Germinal center (tissue), 1 donor: ENCODE results near the gene CACNG4.

Experiments used
- DNase-seq: peaks from one replicate; pipeline ENCODE4 v3.0.0; 2012; ENCODE audit warnings: mixed read lengths, low spot score

Gene CACNG4

DNA sequence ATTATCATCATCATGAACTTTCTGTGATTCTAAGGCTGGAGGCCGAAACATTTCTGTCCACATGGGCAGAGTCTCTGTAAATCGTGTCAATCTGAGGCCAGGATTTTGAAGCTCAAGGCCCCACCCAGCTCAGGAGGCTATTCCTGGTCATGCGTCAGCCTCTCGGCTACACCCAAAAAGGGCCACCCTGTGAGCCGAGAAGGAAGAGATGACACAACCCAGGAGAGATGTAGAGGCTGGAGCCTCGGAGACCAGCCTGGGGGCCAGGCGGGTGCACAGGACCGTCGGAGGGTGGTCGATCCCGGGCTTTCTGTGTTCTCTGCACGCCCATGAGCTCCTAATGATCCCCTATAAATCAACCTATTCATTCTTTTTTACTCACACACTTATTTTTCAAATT lies 78.8 kb downstream of the CACNG4 start:
- no peak for DNase-seq

DNA sequence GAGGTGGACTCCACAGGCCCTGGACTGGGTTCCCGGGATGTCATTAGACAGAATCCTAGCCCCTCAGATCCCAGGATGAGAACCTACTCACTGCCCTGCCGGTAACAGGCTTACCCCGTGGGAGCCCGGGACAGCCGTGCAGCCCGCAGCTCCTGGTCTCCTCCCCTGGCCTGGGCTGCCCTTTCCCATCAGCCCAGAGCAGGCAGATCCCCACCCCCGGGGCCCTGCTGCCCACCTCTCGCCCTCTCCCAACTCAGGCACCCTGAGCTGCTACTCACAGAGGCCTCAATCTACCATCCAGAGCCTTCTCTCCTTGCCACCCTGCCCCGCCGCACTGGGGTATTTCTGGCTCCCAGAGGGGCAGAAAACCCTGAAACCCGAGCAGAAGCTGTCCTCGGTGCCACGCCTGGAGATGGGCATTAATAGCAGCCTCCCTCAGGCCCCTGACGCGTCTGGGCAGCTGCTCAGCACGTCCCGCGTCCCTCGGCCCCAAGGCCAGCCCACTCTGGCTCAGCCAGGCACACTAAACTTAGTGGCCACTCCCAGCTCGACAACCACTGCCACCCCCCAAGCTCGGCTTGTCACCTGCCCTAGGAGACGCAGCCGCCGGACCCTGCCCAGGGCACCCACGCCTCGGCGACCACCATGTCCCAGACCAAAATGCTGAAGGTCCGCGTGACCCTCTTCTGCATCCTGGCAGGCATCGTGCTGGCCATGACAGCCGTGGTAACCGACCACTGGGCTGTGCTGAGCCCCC lies 79.7 kb downstream of the CACNG4 start, which contains the start of gene CACNG1:
Gene CACNG1 (plus strand): TSS at position 539 of the 757 bp plus-strand sequence. CDS start 107 bp downstream, at position 646.
- DNase-seq, result no peak

DNA sequence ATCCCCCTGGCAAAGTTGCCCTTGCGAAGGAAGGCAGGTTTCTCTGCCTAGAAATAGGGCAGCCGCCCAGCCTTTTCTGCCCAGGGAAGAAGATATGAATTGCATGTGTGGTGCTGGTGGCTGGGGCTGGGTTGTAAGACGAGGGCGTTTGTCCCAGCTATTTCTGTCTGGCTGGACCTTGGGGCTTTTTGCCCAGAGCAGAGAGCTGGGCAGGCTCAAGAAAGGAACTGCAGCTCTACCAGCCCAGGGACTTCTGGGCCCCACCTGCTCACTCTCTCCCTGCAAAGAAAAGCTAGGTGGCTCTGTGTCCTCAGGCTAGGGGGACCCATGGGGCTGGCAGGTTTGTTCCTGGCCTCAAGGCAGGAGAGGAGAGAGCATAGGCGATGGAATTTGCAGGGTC lies 80.4 kb downstream of the CACNG4 start:
- no peak for DNase-seq

DNA sequence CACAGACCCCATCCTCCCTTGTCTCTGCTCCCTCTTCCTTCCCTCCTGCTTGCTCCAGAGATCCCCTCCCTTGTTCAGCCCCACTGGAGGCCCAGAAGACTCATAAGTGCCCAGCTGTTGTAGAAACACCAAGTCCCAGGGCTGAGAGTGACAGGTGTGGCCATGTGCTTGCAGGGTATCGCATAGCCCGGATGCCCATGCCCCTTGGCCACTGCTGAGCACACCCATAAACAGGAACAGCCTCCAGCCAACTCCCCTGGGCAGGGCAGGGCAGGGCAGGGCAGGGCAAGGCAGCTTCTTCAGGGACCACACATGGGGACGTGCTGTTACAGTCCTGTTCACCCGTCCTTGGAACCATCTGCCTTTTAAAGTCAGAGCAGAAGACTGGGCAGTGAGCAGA lies 81.9 kb downstream of the CACNG4 start:
- no peak for DNase-seq

DNA sequence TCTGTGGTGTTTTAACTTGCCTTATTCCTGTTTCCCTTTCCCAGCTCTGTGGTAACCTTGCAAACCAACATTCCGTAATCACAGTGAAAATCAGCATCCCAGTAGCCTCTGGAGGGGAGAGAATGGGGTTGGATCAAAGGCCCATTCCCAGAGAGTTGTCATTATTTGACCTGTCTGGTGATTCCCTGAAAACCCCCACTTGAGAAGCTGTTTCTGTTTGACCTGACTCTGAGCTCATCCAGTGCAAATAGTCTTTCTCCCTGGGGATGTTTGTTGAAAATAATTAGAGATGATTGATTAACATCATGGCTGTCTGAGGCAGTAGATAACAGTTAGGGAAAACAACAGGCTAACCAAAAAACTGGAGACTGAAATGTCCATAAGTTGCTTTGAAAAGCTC lies 82.9 kb downstream of the CACNG4 start:
- no peak for DNase-seq

DNA sequence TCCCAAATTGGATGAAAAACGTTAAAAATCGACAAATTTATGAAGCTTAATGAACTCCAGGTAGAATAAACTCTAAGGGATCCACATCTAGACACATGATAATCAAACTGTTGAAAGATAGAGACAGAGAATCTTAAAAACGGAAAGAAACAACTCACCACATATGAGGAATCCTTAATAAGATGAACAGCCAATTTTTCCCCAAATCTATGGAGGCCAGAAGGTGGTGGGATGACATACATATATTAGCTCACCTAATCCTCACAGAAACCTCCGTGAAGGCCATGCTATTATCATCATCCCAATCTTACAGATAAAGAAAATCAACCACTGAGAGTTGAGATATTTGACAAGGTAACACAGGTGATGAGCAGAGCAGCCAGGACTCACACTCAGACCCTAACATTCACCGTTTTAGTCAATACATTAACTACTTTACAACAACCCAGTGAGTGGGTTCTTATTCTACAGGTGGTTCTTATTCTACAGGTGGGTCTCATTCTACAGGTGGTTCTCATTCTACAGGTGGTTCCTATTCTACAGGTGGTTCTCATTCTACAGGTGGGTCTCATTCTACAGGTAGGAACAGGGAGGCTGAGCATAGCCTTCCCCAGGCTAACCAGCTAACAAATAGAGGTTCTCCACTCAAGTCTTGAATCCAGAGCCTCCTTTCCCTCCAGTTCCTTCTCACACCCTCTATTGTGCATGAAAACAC lies 84.7 kb downstream of the CACNG4 start:
- DNase-seq, result no peak

DNA sequence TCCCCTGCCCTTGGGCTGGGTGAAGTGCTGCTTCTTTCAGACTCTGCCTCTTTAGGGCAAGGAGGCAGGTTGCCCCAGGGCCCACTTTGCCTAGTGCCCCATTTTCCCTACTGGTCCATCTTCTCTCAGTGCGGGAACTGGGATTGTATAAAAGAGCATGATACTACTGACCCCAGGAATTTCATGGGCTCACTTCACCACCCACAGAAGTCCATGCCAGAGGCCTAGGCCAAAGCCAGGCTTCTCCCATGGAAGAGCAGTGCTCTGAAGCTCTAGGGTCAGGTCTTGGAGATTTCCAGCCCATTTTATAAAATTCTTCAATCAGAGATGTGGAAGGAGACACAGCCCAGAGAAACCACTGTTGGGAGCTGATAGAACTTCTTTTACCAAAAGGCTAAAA lies 85.6 kb downstream of the CACNG4 start:
- no peak for DNase-seq

DNA sequence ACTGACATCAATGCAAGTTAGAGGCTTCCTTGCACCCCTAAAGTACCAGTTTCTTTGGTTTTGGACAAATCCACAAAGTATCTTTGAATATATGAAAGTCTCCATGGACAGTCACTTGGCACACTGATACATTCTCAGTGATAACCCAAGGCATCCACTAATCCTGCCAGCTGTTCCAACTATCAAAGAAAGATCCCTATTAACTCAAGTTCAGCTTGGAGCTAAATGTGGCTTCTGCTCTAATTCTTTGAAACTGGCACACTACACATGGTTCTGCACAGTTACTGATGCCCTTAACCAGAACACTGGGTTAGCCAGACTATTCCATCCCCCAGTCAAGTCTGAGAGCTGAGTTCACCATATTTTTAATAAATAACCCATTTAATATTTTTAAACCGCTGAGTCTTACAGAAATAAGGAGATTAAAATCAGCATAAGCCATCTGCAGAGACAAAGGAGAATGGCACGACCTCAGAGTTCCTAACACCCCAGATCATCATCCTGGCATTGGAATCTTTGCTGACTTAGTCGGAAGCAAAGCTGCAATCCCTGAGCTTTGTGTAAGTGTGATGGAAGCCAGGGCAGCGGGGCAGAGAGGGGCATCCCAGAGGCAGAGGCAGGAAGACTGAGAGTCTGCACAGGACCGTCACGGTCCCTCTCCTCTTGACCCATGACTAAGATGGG lies 86.1 kb downstream of the CACNG4 start:
- no peak for DNase-seq

DNA sequence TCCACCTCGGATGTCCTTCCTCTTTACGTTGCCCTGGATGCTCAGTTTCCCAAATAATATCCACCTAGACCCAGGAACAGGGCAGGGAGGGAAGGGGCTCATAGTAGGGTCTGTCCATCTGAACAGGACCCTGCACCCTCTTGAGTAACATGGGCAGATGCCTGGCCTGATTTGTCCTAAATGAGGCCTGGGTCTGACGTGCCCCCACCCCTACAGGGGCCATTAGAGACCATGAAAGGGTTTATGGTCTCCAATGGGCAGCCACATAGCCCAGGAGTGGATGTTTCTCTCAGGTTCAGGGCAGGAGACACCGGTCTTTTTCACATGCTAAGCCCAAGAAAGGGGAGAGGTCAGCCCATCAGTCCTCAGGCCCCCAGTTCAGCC lies 86.6 kb downstream of the CACNG4 start:
- DNase-seq, result no peak

DNA sequence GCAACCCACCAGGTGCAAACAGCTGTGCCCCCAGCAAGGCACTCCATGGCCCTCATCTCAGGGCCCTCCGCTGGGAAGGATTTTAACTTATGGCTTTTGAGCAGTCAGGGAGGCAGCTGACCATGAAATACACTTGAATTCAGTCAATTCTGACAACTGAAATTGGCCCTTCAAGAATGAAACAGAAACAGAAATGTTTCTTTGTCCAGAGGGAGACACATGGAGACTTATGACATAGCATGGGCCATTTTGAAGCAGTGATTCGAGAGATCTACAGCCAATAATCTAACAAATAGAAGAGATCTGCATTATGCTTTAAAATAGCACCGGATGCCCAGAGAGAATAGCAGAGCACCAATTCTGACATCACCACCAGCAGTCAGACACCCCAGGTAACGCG lies 87.3 kb downstream of the CACNG4 start:
- no peak for DNase-seq

DNA sequence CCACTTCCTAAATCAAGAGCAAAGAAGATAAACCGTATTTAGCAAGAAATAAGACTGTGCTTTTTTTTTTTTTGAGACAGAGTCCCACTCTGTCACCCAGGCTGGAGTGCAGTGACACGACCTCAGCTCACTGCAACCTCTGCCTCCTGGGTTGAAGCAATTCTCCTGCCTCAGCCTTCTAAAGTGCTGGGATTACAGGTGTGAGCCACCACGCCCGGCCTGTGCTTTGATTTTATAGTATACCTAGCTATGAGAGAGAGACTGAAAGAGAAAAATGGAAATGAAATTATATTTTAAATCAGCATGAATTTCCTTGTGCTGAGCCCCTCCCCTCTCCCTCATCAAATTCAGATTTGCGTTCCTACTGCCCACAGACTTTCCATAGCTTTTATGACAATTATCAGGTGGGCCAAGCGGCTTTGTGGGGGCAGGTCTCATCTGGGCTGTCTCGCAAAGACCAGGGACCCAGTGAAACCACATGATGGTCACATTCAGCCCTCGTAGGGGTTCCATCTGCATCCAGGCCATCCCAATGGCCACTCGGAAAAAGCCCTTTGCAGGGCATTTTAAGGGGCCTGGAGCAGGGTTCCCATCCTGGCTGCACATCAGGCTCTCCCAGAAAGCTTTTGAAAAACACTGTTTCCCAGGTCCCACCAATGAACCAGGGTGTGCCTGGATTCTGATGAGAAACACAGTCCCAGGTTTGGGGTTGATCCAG lies 88.4 kb downstream of the CACNG4 start:
- no peak for DNase-seq

DNA sequence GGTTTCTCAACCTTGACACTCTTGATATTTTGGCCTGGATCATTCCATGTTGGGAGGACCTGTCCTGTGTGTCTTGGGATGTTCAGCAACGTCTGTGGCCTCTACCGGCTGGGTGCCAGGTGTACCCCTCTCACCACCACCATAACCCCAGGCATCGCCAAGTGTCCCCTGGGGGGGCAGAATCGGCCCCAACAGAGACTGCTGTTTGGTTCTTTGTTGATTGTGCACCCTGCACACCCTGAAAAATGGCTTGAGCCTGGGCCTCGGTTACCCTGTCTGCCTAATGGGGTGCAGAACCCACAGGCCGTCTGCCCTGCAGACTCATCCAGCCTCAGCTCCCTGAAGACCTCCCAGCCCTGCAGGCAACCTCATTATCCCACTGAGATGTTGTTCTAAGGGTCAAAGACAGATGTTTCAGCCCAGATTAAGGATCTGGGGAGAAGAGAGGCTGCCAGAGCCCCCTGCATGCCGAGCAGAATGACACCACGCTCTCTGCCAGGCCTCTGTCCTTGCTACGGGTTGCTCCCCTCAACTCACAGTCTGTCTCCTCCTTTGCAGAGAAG lies 89.0 kb downstream of the CACNG4 start:
- DNase-seq, result no peak

DNA sequence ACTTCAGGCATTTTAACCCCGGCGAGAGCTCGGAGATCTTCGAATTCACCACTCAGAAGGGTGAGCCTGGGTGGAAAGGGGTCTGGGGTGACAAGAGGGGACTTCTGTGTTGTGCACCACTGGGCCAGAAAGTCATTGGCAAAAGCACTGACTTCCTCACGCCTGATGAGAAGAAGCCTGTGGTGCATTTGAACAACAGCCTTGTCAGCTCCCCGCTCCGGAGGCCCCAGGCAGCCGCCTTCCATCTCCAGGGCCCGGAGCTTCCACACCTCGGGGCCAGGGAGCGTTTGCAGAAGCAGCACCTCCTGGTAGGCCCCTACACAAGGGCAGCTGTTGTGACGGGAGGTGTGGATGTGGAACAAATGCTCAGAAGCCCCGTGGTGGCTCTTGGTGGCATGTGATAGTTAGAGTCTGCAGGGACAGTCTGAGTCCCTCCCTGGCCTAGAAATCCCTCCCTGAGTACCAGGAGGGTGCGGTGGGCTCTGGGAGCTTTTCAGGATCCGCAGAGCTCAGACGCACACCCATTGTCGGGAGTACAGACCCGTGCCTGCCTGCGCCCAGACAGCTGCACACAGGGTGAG lies 89.6 kb downstream of the CACNG4 start:
- DNase-seq, result no peak

DNA sequence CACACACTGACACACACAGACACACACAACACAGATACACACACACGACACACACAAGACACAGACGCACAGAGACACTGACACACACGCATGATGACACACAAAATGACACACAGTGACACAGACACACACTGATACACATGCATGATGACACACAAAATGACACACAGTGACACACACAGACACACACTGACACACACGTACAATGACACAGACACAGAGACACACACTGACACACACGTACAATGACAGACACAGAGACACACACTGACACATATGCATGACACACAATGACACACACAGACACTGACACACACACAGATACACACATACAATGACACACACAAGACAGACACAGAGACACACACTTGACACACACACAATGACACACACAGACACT lies 90.1 kb downstream of the CACNG4 start:
- no peak for DNase-seq

DNA sequence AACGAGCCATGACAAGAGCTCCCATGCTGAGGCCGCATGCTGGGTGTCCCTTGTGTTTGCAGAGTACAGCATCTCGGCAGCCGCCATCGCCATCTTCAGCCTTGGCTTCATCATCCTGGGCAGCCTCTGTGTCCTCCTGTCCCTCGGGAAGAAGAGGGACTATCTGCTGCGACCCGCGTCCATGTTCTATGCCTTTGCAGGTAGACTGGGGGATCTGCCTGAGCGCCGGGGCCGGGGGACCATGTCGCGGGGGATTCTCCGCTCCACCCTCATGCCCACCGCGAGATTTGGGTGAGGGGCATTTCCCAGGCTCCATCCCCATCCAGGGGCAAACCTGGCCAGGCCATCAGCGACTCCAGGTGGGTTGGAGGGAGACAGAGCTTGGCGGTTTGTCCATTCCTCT lies 90.5 kb downstream of the CACNG4 start:
- DNase-seq, result no peak

DNA sequence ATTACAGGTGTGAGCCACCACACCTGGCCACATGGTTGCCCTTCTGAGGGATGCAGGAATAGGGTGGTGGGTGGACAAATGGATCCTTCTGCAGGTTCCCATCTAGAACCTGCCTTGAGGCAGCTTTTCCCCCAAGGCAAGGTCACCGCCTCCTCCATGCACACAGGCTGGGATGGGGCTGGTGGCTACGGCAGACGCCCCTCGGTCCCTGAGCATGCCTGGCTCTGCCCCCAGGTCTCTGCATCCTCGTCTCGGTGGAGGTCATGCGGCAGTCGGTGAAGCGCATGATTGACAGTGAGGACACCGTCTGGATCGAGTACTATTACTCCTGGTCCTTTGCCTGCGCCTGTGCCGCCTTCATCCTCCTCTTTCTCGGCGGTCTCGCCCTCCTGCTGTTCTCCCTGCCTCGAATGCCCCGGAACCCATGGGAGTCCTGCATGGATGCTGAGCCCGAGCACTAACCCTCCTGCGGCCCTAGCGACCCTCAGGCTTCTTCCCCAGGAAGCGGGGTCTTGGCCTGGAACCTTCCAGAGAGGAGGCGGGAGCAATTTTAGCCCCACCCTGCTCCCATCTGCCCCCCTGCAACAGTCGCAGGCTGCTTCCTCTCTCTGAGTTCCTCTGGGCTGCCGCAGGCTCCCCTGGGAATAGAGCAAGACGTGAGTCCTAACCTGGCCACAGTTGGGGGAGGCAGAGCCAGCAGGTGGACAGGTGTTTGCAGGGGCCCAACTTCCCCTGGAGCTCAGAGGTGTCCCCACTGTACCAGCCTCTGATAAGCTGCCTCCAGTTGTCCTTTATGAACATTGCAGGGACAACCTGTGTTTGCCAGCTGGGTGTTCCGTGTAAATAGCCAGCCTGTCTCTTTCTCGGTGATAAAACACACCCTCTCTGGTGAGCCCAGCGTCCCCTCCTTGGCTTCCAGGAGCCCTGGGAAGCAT lies 91.6 kb downstream of the CACNG4 start:
- DNase-seq, result peak; percentile 74

DNA sequence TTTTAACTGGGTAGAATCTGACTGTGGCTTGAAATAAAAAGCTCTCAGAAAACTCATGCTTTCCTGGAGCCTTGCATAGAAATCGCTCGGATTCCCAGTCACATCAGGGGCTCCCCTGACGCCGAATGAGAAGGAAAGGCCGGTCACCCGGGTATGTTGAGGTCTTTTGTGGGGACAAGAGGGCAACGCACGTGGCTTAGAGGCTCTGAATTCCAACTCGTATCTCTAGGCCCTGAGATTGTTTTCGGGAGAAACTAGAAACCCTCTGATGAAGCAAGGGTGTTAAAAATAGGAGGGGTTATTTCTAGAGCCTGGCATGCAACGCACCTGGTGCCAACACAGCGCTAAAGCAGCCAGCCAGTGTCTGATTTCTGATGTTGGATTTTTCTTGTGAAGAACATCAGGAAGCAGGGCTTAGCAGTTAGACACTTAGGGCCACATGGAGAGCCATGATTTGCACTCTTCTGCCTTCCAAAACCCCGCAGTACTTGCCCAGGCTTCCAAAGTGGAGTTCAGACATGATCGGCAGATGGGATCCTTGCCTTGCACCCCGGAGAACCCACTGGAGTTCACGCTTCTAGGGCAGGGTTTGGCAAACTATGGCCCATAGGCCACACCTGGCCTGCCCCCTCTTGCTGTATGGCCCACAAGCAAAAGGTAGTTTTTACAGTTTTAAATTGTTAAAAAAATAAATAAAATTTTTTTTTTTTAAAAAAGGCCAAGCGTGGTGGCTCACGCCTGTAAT lies 92.4 kb downstream of the CACNG4 start:
- no peak for DNase-seq

DNA sequence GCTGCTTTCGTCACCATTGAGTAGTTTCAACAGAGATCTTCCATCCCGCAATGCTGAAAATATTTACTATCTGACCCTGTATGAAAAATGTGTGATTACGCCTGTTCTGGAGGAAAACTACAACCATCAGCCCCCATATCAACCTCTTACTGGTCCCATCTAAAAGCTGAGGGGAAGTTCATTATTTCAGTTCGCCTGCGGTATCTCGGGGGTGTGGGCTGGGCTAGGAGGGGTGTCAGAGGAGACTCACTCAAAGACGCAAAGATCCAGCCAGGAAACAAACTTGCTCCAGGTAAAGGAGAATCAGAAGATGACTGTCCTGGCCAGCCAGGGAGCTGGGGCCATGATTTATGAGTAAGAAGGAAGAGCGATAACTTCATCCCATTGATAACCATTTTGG lies 93.5 kb downstream of the CACNG4 start:
- DNase-seq, result no peak

DNA sequence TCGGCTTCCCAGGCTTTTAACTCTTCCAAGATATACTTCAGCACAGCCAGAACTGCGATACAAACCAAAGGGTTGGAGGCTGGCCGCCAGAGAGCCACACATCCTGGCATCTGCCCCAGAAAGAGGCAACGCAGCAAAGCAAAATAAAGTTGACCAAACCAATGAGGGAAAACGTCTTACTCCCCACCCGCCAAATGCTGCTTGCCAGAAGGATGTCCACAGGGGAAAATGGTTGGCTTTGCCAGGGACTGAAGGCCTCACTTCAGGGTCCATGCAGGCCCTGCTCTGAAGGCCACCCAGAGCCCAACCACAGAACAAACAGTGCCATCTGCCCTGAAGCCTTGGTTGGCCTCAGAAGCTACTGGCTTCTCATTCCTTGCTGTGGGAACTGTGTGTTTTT lies 94.9 kb downstream of the CACNG4 start:
- no peak for DNase-seq

DNA sequence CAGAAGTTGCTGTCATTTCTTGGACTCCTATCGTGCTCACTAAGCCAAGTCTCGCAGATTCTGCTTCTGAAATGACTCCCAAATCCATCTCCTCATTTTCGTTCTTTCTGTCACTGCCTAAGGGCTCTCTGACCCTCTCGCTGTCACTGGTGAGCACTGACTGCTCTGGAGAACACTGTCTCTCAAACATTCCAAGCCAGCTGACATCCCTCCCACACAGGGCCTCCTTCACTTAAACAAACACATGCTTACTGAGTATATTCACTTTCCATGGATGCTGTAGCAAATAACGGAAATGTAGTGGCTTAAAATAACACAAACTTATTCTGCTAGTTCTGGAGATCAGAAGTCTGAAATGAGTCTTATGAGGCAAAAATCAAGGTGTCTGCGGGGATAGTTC lies 98.6 kb downstream of the CACNG4 start:
- DNase-seq, result no peak
